ENCODE measurements around the gene SNCB. TPM values are rescaled to one million over a fixed set of nuclear protein-coding genes. Genes with fewer than 3 reads are reported as not detected.
A peak's percentile ranks its signal among the peaks of the same experiment; 100 is the strongest.

SNCB gene
- total and polyA plus RNA-seq, 2 of the 13 experiments (the other 11 are each of a cell fraction or from before 2014, with no cell fraction given): not detected

DNA sequence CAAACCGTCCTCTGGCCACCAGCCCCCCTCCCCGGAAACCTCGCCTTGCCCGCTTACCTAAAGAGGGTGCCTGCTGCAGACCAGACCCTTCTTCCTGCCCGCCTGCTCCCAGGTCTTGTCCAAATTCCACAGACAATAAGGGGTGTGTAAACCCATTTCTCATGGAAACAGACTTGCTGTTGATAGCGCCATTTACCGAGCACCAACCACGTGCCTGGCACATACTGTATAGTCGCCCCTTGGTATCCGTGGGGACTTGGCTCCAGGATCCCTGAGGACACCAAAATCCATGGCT lies 56.1 kb downstream of the SNCB start (continued):
- TF ChIP-seq NCOR1 (IDR thresholded peaks at IDR 0.05; ENCODE audit: borderline replicate concordance, low read length): no peak
- TF ChIP-seq ZNF329 (CRISPR knock-in tag; IDR thresholded peaks at IDR 0.05; ENCODE audit: low read depth): no peak
- TF ChIP-seq ZNF619 (CRISPR knock-in tag; IDR thresholded peaks at IDR 0.05): no peak

DNA sequence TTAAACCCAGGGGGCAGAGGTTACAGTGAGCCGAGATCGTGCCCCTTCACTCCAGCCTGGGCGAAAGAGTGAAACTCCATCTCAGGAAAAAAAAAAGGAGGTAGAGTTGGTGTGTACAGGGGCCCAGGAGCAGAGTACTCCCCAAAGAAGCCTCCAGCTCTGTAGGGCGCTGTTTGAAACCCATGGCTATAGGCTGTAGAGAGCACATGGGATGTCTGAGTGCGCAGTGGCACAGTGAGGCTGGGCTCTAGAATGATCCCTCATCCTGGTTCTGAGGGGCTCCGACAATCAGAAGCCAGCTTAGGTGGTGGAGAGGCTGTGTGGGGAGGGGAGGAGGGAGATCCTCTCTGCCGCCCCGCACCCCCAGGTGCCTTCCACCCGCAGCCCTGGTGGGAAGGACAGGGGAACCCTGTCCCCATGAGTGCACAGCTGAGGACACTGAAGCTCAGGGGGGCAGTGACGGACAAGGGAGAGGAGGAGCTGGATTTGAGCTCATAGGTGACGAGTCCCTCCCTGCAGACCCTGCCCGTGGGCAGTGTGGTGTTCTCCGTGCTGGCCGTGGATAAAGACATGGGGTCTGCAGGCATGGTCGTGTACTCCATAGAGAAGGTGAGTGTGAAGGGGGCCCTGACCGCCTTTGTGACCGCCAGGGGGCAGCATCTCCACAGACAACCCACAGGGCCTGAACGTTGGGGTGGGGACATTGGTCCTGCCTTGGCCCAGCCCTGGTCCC lies 56.6 kb downstream of the SNCB start:
- H3K9me3 ChIP-seq (ENCODE audit: low read length): no peaks in the 10 kb centered on the region
- in situ Hi-C loops (cut with HindIII; ENCODE audit: extremely low pct_ligation_motif_present, low pct_unique_long_range_greater_than_20kb): no loop called here
- H4K20me1 ChIP-seq (ENCODE audit: insufficient read depth, low read length): no peaks in the 10 kb centered on the region
- H3K4me3 ChIP-seq (replicated peaks in 1 of 3; ENCODE audit: insufficient read depth in 1 of 3, low read depth in 2 of 3, low read length in 3 of 3): no peak overlapping the region
- H3K4me2 ChIP-seq (ENCODE audit: low read depth, low read length): no peak overlapping the region
- no peak overlapping the region for H3K27ac ChIP-seq (ENCODE audit: extremely low read length, insufficient read depth, low read length)
- H2AFZ ChIP-seq (ENCODE audit: low read length): no peak overlapping the region
- POLR2A ChIA-PET: no interaction called here
- FAIRE-seq (peak; percentile 39), ATAC-seq (peak; percentile 92), DNase-seq (ENCODE audit: low spot score) (peak; percentile 38)
- no peak overlapping the region for H3K9ac ChIP-seq (ENCODE audit: insufficient read depth, low read depth, low read length)
- CTCF ChIA-PET (ENCODE audit: low intra/inter-chr PET ratio, low total read pairs): interaction anchor here (1.1 kb wide), 1 partner anchor 85 kb away, joined by 3 read pairs; no protein-coding TSS in a partner anchor
- BruUV-seq (replicated peaks): no TSS peak
- 65% methylated on average over 15 of the region's 18 CpGs for WGBS (ENCODE audit: low lambda C conversion rate)
- H3K27me3 ChIP-seq (ENCODE audit: control insufficient read depth in 1 of 2, insufficient read depth in 2 of 2, low read length in 2 of 2): no peaks in the 10 kb centered on the region
- peaks cover 1 to 5% of the 10 kb centered on the region in 2 experiments; a peak in 3 of 5 replicates for H3K36me3 ChIP-seq (replicated peaks in 1 of 2; ENCODE audit: control insufficient read depth in 1 of 2, insufficient read depth in 2 of 2, low read length in 2 of 2)
- no peaks in the 10 kb centered on the region for H3K79me2 ChIP-seq (ENCODE audit: insufficient read depth, low read length)
- no peaks in the 10 kb centered on the region for H3K4me1 ChIP-seq (ENCODE audit: insufficient read depth, low read length)
- intact Hi-C loops (cut with micrococcal nuclease; ENCODE audit: unreplicated experiment): no loop called here
- TF ChIP-seq ZFP91 (CRISPR knock-in tag; IDR thresholded peaks at IDR 0.05; ENCODE audit: borderline replicate concordance) (peak; percentile 17; the same call in 1 of the 2 replicates), SMC3 (IDR thresholded peaks at IDR 0.05; ENCODE audit: low read length) (peak; percentile 42), STAG1 (CRISPR knock-in tag; IDR thresholded peaks at IDR 0.05) (peak; percentile 76), ZNF296 (CRISPR knock-in tag; conservative IDR thresholded peaks at IDR 0.05) (no peak), CBX5 (CRISPR knock-in tag; IDR thresholded peaks at IDR 0.05; ENCODE audit: borderline replicate concordance) (0 out of 2 replicates have a peak, but pooled peaks have one; percentile 31), PATZ1 (CRISPR knock-in tag; IDR thresholded peaks at IDR 0.05) (peak; percentile 42; the same call in 1 of the 2 replicates), RAD21 (CRISPR knock-in tag; IDR thresholded peaks at IDR 0.05) (peak; percentile 64; the same call in 1 of the 2 replicates)
- TF ChIP-seq, protein P1, sequence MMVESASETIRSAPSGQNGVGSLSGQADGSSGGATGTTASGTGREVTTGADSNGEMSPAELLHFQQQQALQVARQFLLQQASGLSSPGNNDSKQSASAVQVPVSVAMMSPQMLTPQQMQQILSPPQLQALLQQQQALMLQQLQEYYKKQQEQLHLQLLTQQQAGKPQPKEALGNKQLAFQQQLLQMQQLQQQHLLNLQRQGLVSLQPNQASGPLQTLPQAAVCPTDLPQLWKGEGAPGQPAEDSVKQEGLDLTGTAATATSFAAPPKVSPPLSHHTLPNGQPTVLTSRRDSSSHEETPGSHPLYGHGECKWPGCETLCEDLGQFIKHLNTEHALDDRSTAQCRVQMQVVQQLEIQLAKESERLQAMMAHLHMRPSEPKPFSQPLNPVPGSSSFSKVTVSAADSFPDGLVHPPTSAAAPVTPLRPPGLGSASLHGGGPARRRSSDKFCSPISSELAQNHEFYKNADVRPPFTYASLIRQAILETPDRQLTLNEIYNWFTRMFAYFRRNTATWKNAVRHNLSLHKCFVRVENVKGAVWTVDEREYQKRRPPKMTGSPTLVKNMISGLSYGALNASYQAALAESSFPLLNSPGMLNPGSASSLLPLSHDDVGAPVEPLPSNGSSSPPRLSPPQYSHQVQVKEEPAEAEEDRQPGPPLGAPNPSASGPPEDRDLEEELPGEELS (CRISPR knock-in tag; IDR thresholded peaks at IDR 0.05): no peak
- TF ChIP-seq, protein P2, sequence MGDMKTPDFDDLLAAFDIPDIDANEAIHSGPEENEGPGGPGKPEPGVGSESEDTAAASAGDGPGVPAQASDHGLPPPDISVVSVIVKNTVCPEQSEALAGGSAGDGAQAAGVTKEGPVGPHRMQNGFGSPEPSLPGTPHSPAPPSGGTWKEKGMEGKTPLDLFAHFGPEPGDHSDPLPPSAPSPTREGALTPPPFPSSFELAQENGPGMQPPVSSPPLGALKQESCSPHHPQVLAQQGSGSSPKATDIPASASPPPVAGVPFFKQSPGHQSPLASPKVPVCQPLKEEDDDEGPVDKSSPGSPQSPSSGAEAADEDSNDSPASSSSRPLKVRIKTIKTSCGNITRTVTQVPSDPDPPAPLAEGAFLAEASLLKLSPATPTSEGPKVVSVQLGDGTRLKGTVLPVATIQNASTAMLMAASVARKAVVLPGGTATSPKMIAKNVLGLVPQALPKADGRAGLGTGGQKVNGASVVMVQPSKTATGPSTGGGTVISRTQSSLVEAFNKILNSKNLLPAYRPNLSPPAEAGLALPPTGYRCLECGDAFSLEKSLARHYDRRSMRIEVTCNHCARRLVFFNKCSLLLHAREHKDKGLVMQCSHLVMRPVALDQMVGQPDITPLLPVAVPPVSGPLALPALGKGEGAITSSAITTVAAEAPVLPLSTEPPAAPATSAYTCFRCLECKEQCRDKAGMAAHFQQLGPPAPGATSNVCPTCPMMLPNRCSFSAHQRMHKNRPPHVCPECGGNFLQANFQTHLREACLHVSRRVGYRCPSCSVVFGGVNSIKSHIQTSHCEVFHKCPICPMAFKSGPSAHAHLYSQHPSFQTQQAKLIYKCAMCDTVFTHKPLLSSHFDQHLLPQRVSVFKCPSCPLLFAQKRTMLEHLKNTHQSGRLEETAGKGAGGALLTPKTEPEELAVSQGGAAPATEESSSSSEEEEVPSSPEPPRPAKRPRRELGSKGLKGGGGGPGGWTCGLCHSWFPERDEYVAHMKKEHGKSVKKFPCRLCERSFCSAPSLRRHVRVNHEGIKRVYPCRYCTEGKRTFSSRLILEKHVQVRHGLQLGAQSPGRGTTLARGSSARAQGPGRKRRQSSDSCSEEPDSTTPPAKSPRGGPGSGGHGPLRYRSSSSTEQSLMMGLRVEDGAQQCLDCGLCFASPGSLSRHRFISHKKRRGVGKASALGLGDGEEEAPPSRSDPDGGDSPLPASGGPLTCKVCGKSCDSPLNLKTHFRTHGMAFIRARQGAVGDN (CRISPR knock-in tag; IDR thresholded peaks at IDR 0.05): peak; percentile 33
